ENCODE results near the gene AURKAIP1. TPM values are rescaled to one million over a fixed set of nuclear protein-coding genes. Genes with fewer than 3 reads are reported as not detected.
A peak's percentile ranks its signal among the peaks of the same experiment; 100 is the strongest.
"Not testable (repeated sequence)": the region's sequence is repeated elsewhere in the genome, so short reads cannot be mapped to it uniquely, and the experiment has no call there.

Gene AURKAIP1
- total and polyA plus RNA-seq, 9 donors, result 6.0 to 94.0 (median 73.2) TPM

GRCh38 chr1:1406821-1407635 is 32.0 kb upstream of the AURKAIP1 start, which contains the start of gene MRPL20:
MRPL20 (minus strand) TSS chr1:1407293; CDS start chr1:1407217, 76 bp downstream.
- no peaks in the 10 kb centered on the region for H3K27me3 ChIP-seq
- WGBS, 3 donors, result 0 to 1% (median 1%) methylated on average over 83 to 98 of the region's 98 CpGs
- peaks cover 11% of the 10 kb centered on the region for H3K4me1 ChIP-seq (ENCODE audit: insufficient read depth)
- H3K27ac ChIP-seq, result peak within 1 kb of the TSS; percentile 35 to 77
- peak; percentile 91 to 97 (median 93) for DNase-seq
- intact Hi-C loops (cut with DNase I), result no loop called here
- no peaks in the 10 kb centered on the region for H3K9me3 ChIP-seq
- TF ChIP-seq POLR2A (IDR thresholded peaks at IDR 0.05) (peak; percentile 70), EP300 (IDR thresholded peaks at IDR 0.05) (no peak)
- H3K36me3 ChIP-seq, result no peaks in the 10 kb centered on the region
- H3K4me3 ChIP-seq, result peak within 1 kb of the TSS; percentile 93

GRCh38 chr1:1406101-1406820 is 31.3 kb upstream of the AURKAIP1 start:
- intact Hi-C loops (cut with DNase I), result no loop called here
- no peaks in the 10 kb centered on the region for H3K36me3 ChIP-seq

GRCh38 chr1:1403653-1404052 is 28.6 kb upstream of the AURKAIP1 start:
- H3K4me1 ChIP-seq (ENCODE audit: insufficient read depth), result peaks cover 17% of the 10 kb centered on the region
- no peak for DNase-seq
- WGBS, 3 donors, result 74 to 82% (median 76%) methylated on average over 7 of the region's 7 CpGs
- H3K9me3 ChIP-seq, result no peaks in the 10 kb centered on the region
- no peaks in the 10 kb centered on the region for H3K27me3 ChIP-seq
- no peak overlapping the region for H3K27ac ChIP-seq
- H3K4me3 ChIP-seq, result no peak overlapping the region
- intact Hi-C loops (cut with DNase I), result no loop called here
- H3K36me3 ChIP-seq, result no peaks in the 10 kb centered on the region
- no peak for TF ChIP-seq CTCF (IDR thresholded peaks at IDR 0.05)
- TF ChIP-seq EP300 (IDR thresholded peaks at IDR 0.05), result no peak

More at GRCh38 chr1:1406101-1406820, 31.3 kb upstream of the AURKAIP1 start:
- no peak for DNase-seq
- no peak for TF ChIP-seq CTCF (IDR thresholded peaks at IDR 0.05)
- no peak for TF ChIP-seq EP300 (IDR thresholded peaks at IDR 0.05)
- TF ChIP-seq POLR2A (IDR thresholded peaks at IDR 0.05), result no peak
- H3K27ac ChIP-seq, result peak overlapping the region; percentile 35 to 77
- H3K27me3 ChIP-seq, result no peaks in the 10 kb centered on the region
- WGBS, 3 donors, result 32 to 40% (median 34%) methylated on average over 42 to 43 of the region's 43 CpGs
- H3K4me1 ChIP-seq (ENCODE audit: insufficient read depth), result peaks cover 11% of the 10 kb centered on the region
- no peaks in the 10 kb centered on the region for H3K9me3 ChIP-seq
- H3K4me3 ChIP-seq, result peak overlapping the region; percentile 93

- H3K9me3 ChIP-seq; intact Hi-C loops (cut with DNase I): not testable (repeated sequence)
- H3K4me1 ChIP-seq (ENCODE audit: insufficient read depth), result peaks cover 18% of the 10 kb centered on the region
These were observed 27.9 kb upstream of the AURKAIP1 start for GRCh38 chr1:1402901-1403392.

GRCh38 chr1:1402072-1402900 is 27.3 kb upstream of the AURKAIP1 start:
- Histone ChIP-seq H3K27ac (no peak overlapping the region), H3K4me3 (no peak overlapping the region), H3K27me3 (no peaks in the 10 kb centered on the region), H3K9me3 (no peaks in the 10 kb centered on the region), H3K36me3 (no peaks in the 10 kb centered on the region), H3K4me1 (ENCODE audit: insufficient read depth) (peaks cover 16% of the 10 kb centered on the region)
- TF ChIP-seq EP300 (IDR thresholded peaks at IDR 0.05), result no peak
- intact Hi-C loops (cut with DNase I), result no loop called here
- 63 to 64% (median 64%) methylated on average over 20 of the region's 20 CpGs for WGBS, 3 donors
- DNase-seq, result no peak

More at GRCh38 chr1:1402901-1403392, 27.9 kb upstream of the AURKAIP1 start:
- DNase-seq, H3K36me3 ChIP-seq, H3K27me3 ChIP-seq, H3K27ac ChIP-seq, H3K4me3 ChIP-seq: not testable (repeated sequence)
- 72 to 80% (median 75%) methylated on average over 9 of the region's 9 CpGs for WGBS, 3 donors

All from ovary (tissue), 9 donors.